HFFc6 (cell line): ENCODE measurements around the gene SERPINA10. TPM values are rescaled to one million over a fixed set of nuclear protein-coding genes. Genes with fewer than 3 reads are reported as not detected.

ENCODE experiments used
- DNase-seq: peaks from one replicate; pipeline ENCODE4 v3.0.0-alpha.2; 2018
- H3K27ac Mint-ChIP-seq: 2 replicates; pipeline ENCODE4 v1.8.0; 2020; ENCODE audit warnings: mild to moderate bottlenecking, mixed read lengths
- H3K27me3 Mint-ChIP-seq: 2 replicates; pipeline ENCODE4 v1.8.0; 2021; ENCODE audit warnings: mild to moderate bottlenecking, moderate library complexity, mixed read lengths; ENCODE audit not compliant: insufficient read depth
- H3K36me3 Mint-ChIP-seq: 2 replicates; pipeline ENCODE4 v1.8.0; 2021; ENCODE audit warnings: low read depth, mixed read lengths
- H3K4me1 Mint-ChIP-seq: 2 replicates; pipeline ENCODE4 v1.8.0; 2020; ENCODE audit warnings: low read depth, mixed read lengths
- H3K4me3 Mint-ChIP-seq: 2 replicates; pipeline ENCODE4 v1.8.0; 2020; ENCODE audit warnings: mild to moderate bottlenecking, moderate library complexity, mixed read lengths
- H3K9me3 Mint-ChIP-seq: 2 replicates; pipeline ENCODE4 v1.8.0; 2020; ENCODE audit warnings: mild to moderate bottlenecking, mixed read lengths
- total RNA-seq, 6 experiments: library from RNA; stranded (reverse); fragmentation: NEBNext Ultra II Directional; extraction: Animal tissue kit (Norgen Biotek cat#: 25700); gene quantifications; 2 replicates in 1 of 6; 3 replicates in 5 of 6; pipeline ENCODE4 v1.2.3, GENCODE V29; 2021
- TF ChIP-seq, protein P1 (sequence below): fragments of 200-600 bp; sonication (generic); IDR thresholded peaks from 2 replicates; pipeline ENCODE4 v1.5.0; 2021; ENCODE audit warnings: antibody characterized with exemption, mild to moderate bottlenecking

Gene SERPINA10
- total RNA-seq, 6 experiments from 2014 or later = not detected

DNA sequence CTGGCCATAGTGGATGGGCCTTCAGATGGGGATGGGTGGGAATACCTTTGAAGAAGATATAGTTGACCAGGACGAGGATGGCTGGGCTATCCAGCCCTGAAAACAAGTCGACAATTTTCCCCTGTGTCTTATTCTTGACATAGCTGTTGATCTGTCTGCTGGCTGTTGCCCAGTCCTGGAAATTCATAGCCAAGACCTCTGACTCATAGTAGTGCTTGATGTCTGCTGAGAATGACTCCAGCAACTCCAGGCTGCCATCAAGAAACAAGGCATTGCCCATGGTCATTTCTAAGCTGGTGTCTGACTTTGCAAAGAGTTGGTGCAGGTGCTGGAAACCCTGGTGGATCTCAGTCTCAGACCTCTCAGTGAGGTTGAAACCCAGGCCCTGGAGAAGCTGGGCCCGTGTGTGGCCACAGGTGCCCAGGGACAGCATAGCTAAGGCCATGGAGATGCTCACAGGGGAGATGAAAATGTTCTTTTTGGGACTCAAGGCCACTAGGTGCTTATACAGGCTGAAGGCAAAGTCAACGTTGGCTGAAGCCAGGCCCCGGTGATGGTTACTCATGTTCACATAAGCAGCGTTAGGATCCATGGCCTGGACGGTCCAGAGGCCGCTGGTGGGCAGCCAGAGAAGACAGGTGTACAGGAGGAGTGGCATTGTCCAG lies 21.1 kb upstream of the SERPINA10 start:
- TF ChIP-seq, protein P1, sequence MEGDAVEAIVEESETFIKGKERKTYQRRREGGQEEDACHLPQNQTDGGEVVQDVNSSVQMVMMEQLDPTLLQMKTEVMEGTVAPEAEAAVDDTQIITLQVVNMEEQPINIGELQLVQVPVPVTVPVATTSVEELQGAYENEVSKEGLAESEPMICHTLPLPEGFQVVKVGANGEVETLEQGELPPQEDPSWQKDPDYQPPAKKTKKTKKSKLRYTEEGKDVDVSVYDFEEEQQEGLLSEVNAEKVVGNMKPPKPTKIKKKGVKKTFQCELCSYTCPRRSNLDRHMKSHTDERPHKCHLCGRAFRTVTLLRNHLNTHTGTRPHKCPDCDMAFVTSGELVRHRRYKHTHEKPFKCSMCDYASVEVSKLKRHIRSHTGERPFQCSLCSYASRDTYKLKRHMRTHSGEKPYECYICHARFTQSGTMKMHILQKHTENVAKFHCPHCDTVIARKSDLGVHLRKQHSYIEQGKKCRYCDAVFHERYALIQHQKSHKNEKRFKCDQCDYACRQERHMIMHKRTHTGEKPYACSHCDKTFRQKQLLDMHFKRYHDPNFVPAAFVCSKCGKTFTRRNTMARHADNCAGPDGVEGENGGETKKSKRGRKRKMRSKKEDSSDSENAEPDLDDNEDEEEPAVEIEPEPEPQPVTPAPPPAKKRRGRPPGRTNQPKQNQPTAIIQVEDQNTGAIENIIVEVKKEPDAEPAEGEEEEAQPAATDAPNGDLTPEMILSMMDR = no peak
- DNase-seq = no peak
- Mint-ChIP-seq H3K27me3 (no peaks in the 10 kb centered on the region), H3K9me3 (peaks cover 27% of the 10 kb centered on the region), H3K4me3 (no peak overlapping the region), H3K27ac (no peak overlapping the region), H3K36me3 (no peaks in the 10 kb centered on the region), H3K4me1 (no peaks in the 10 kb centered on the region)

- no peak for DNase-seq
- no peaks in the 10 kb centered on the region for H3K36me3 Mint-ChIP-seq
- H3K9me3 Mint-ChIP-seq = peaks cover 40% of the 10 kb centered on the region
- TF ChIP-seq, protein P1 = no peak
- no peak overlapping the region for H3K4me3 Mint-ChIP-seq
- no peak overlapping the region for H3K27ac Mint-ChIP-seq
- no peaks in the 10 kb centered on the region for H3K4me1 Mint-ChIP-seq
- no peaks in the 10 kb centered on the region for H3K27me3 Mint-ChIP-seq
Observed at GRCh38 chr14:94312481-94313246, 19.6 kb upstream of the SERPINA10 start.

DNA sequence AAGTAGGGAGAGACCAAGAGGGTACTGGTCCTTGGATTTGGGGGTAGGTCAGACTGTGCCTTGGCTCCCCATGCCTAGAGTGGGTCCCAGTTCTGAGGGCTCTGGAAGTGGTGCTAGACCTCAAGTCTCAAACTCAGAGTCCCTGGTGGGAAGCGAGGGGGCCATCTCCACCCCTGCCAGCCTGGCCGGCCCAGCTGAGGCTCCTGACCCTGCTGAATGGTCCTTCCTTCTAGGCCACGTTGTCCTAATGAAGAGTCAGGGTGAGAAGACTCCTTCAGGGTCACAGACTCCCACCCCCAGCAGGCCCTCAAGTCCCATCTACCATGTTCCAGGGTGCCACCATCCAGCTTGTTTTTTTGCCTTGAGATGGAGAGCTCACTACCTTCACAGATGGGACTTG lies 17.2 kb upstream of the SERPINA10 start:
- Mint-ChIP-seq H3K27me3 (no peaks in the 10 kb centered on the region; the same call in 1 of the 2 replicates), H3K4me3 (no peak overlapping the region), H3K27ac (no peak overlapping the region), H3K36me3 (no peaks in the 10 kb centered on the region), H3K4me1 (no peaks in the 10 kb centered on the region), H3K9me3 (peaks cover 48% of the 10 kb centered on the region)
- TF ChIP-seq, protein P1 = no peak
- no peak for DNase-seq

GRCh38 chr14:94309721-94310120 lies 16.7 kb upstream of the SERPINA10 start:
- H3K27me3 Mint-ChIP-seq = no peaks in the 10 kb centered on the region; the same call in none of the 2 replicates
- no peak overlapping the region for H3K27ac Mint-ChIP-seq
- no peaks in the 10 kb centered on the region for H3K36me3 Mint-ChIP-seq
- H3K4me3 Mint-ChIP-seq = no peak overlapping the region
- DNase-seq = no peak
- peaks cover 48% of the 10 kb centered on the region for H3K9me3 Mint-ChIP-seq
- no peaks in the 10 kb centered on the region for H3K4me1 Mint-ChIP-seq
- TF ChIP-seq, protein P1 = no peak

DNA sequence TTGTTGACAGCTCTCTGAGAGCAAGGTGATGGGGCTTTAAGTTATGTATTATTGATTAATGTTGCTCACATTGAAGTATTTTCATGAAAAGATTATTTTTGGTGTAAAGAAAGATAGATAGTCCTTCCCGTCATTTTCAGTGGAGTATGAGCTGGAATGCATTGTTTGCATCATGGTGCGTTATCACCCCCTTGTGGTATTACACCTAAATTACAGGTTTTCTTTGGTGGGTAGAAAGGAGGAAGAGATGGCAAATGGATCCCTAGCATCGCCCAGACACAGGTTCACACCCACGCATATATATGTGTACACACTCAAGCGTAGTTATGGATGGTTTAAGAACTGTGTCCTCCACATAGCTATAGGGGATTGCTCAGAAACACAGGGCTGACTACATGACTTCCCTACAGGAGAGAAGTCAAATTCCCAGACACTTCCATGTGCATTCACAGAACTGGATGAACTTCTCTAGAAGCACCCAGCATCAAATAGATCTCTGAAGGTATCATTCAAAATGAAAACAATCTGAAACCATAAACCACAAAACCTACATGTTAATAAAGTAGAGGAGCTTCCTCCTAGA lies 14.4 kb upstream of the SERPINA10 start:
- H3K4me3 Mint-ChIP-seq = no peak overlapping the region
- no peaks in the 10 kb centered on the region; the same call in none of the 2 replicates for H3K27me3 Mint-ChIP-seq
- no peaks in the 10 kb centered on the region for H3K36me3 Mint-ChIP-seq
- TF ChIP-seq, protein P1 = no peak
- H3K9me3 Mint-ChIP-seq = peaks cover 38% of the 10 kb centered on the region
- no peaks in the 10 kb centered on the region for H3K4me1 Mint-ChIP-seq
- no peak overlapping the region for H3K27ac Mint-ChIP-seq
- DNase-seq = no peak
